WTC11 (cell line): ENCODE results near the gene PTGER3.

Experiments
- CREB1 ChIP-seq: sonication (generic); formaldehyde crosslinking; IDR thresholded peaks from 2 replicates; pipeline ENCODE4 v1.8.0; 2023; ENCODE audit warnings: mild to moderate bottlenecking, missing genetic modification reagents
- CTCF ChIP-seq: fragments of 200-600 bp; IDR thresholded peaks from 2 replicates; pipeline ENCODE4 v1.8.0; 2022; ENCODE audit warnings: antibody characterized with exemption
- E2F1 ChIP-seq: sonication (generic); formaldehyde crosslinking; IDR thresholded peaks from 2 replicates; pipeline ENCODE4 v1.8.0; 2022; ENCODE audit warnings: mild to moderate bottlenecking, missing genetic modification reagents
- ELF4 ChIP-seq: sonication (generic); formaldehyde crosslinking; IDR thresholded peaks from 2 replicates; pipeline ENCODE4 v1.8.1; 2022; ENCODE audit warnings: low read depth, mild to moderate bottlenecking, moderate library complexity, missing genetic modification reagents
- JUN ChIP-seq: sonication (generic); formaldehyde crosslinking; IDR thresholded peaks from 2 replicates; pipeline ENCODE4 v1.8.0; 2023; ENCODE audit warnings: mild to moderate bottlenecking, missing genetic modification reagents
- KAT7 ChIP-seq: sonication (generic); formaldehyde crosslinking; IDR thresholded peaks from 2 replicates; pipeline ENCODE4 v1.8.1; 2023; ENCODE audit warnings: missing genetic modification reagents, mild to moderate bottlenecking, borderline replicate concordance
- NR1H2 ChIP-seq: sonication (generic); formaldehyde crosslinking; IDR thresholded peaks from 2 replicates; pipeline ENCODE4 v1.9.0; 2021; ENCODE audit warnings: mild to moderate bottlenecking, moderate library complexity, missing genetic modification reagents
- RELA ChIP-seq: sonication (generic); formaldehyde crosslinking; IDR thresholded peaks from 2 replicates; pipeline ENCODE4 v1.8.1; 2022; ENCODE audit warnings: missing genetic modification reagents, mild to moderate bottlenecking, borderline replicate concordance
- SP1 ChIP-seq: sonication (generic); formaldehyde crosslinking; conservative IDR thresholded peaks from 2 replicates; pipeline ENCODE4 v1.8.1; 2022; ENCODE audit warnings: missing genetic modification reagents
- TEAD4 ChIP-seq: sonication (generic); formaldehyde crosslinking; IDR thresholded peaks from 2 replicates; pipeline ENCODE4 v1.8.0; 2022; ENCODE audit warnings: mild to moderate bottlenecking, missing genetic modification reagents
- ZNF121 ChIP-seq: sonication (generic); formaldehyde crosslinking; IDR thresholded peaks from 2 replicates; pipeline ENCODE4 v1.8.0; 2023; ENCODE audit warnings: missing genetic modification reagents
- ZNF512 ChIP-seq: sonication (generic); formaldehyde crosslinking; IDR thresholded peaks from 2 replicates; pipeline ENCODE4 v1.8.1; 2022; ENCODE audit warnings: missing genetic modification reagents, borderline replicate concordance

- TF ChIP-seq E2F1 (CRISPR knock-in tag) (no peak), SP1 (no peak), ZNF121 (CRISPR knock-in tag) (no peak), CREB1 (CRISPR knock-in tag) (no peak), CTCF (no peak), ELF4 (CRISPR knock-in tag) (no peak), ZNF512 (CRISPR knock-in tag) (no peak), NR1H2 (CRISPR knock-in tag) (no peak), KAT7 (CRISPR knock-in tag) (no peak), RELA (CRISPR knock-in tag) (no peak), TEAD4 (CRISPR knock-in tag) (no peak), JUN (CRISPR knock-in tag) (no peak)
Observed at GRCh38 chr1:71045463-71046028, 2.1 kb downstream of the PTGER3 start.
